GM18520 (cell line): ENCODE results near the gene MYO5C.
A peak's percentile ranks its signal among the peaks of the same experiment; 100 is the strongest.
"Not testable (repeated sequence)": the region's sequence is repeated elsewhere in the genome, so short reads cannot be mapped to it uniquely, and the experiment has no call there.

Experiments used
- ATAC-seq: cut with Tn5 transposase; IDR thresholded peaks from one replicate; pipeline ENCODE4 v1.9.1; 2021; ENCODE audit not compliant: unreplicated experiment

MYO5C gene

GRCh38 chr15:52308446-52309153 lies 13.0 kb upstream of the MYO5C start:
- ATAC-seq: peak; percentile 49

GRCh38 chr15:52307847-52308246 lies 12.2 kb upstream of the MYO5C start:
- ATAC-seq: no peak

- ATAC-seq: no peak
These were observed 10.7 kb upstream of the MYO5C start for GRCh38 chr15:52306270-52306669.

- no peak for ATAC-seq
These were observed 7.6 kb upstream of the MYO5C start for GRCh38 chr15:52303093-52303772.

GRCh38 chr15:52301265-52301847 lies 5.8 kb upstream of the MYO5C start:
- no peak for ATAC-seq

- ATAC-seq: no peak
These were observed 653 bp downstream of the MYO5C start for GRCh38 chr15:52294881-52295420.

- no peak for ATAC-seq
These were observed 2.7 kb downstream of the MYO5C start for GRCh38 chr15:52292780-52293392.

- ATAC-seq: no peak
These were observed 4.4 kb downstream of the MYO5C start for GRCh38 chr15:52291204-52291603.

- ATAC-seq: no peak
These were observed 4.8 kb downstream of the MYO5C start for GRCh38 chr15:52290800-52291199.

GRCh38 chr15:52290329-52290728 lies 5.3 kb downstream of the MYO5C start:
- peak; percentile 43 for ATAC-seq

- no peak for ATAC-seq
These were observed 5.9 kb downstream of the MYO5C start for GRCh38 chr15:52289629-52290081.

- ATAC-seq: no peak
These were observed 6.6 kb downstream of the MYO5C start for GRCh38 chr15:52288986-52289385.

GRCh38 chr15:52288051-52288942 lies 7.3 kb downstream of the MYO5C start:
- ATAC-seq: no peak

- no peak for ATAC-seq
These were observed 8.5 kb downstream of the MYO5C start for GRCh38 chr15:52287114-52287513.

- ATAC-seq: not testable (repeated sequence)
These were observed 9.7 kb downstream of the MYO5C start for GRCh38 chr15:52285941-52286340.

GRCh38 chr15:52284164-52284563 lies 11.4 kb downstream of the MYO5C start:
- ATAC-seq: no peak

- no peak for ATAC-seq
These were observed 12.3 kb downstream of the MYO5C start for GRCh38 chr15:52283281-52283680.

- no peak for ATAC-seq
These were observed 13.2 kb downstream of the MYO5C start for GRCh38 chr15:52282418-52282817.

- ATAC-seq: no peak
These were observed 14.2 kb downstream of the MYO5C start for GRCh38 chr15:52281085-52282035.
